ENCODE data around the gene LDB3.
"Not testable (repeated sequence)": the region's sequence is repeated elsewhere in the genome, so short reads cannot be mapped to it uniquely, and the experiment has no call there.

Gene LDB3

GRCh38 chr10:86668297-86669165 is at the start of gene LDB3:
LDB3 (plus strand) TSS chr10:86668511; CDS start chr10:86668692, 181 bp downstream.
- DNase-seq, result no peak

GRCh38 chr10:86628311-86628710 is 40.0 kb upstream of the LDB3 start:
- no peak for DNase-seq

GRCh38 chr10:86630079-86630478 is 38.2 kb upstream of the LDB3 start:
- no peak for DNase-seq

GRCh38 chr10:86632009-86632800 is 36.1 kb upstream of the LDB3 start:
- no peak for DNase-seq

GRCh38 chr10:86632951-86633350 is 35.4 kb upstream of the LDB3 start:
- no peak for DNase-seq

GRCh38 chr10:86635402-86635801 is 32.9 kb upstream of the LDB3 start:
- DNase-seq, result no peak

GRCh38 chr10:86636311-86636710 is 32.0 kb upstream of the LDB3 start:
- no peak for DNase-seq

- no peak for DNase-seq
Observed at GRCh38 chr10:86642021-86642420, 26.3 kb upstream of the LDB3 start.

- no peak for DNase-seq
Observed at GRCh38 chr10:86642499-86642898, 25.8 kb upstream of the LDB3 start.

GRCh38 chr10:86644152-86644793 is 24.0 kb upstream of the LDB3 start:
- no peak for DNase-seq

GRCh38 chr10:86644794-86645445 is 23.4 kb upstream of the LDB3 start:
- no peak for DNase-seq

- DNase-seq, result not testable (repeated sequence)
Observed at GRCh38 chr10:86645621-86646165, 22.6 kb upstream of the LDB3 start.

- DNase-seq, result no peak
Observed at GRCh38 chr10:86646532-86646931, 21.8 kb upstream of the LDB3 start.

- no peak for DNase-seq
Observed at GRCh38 chr10:86646933-86647332, 21.4 kb upstream of the LDB3 start.

- DNase-seq, result no peak
Observed at GRCh38 chr10:86647773-86648703, 20.3 kb upstream of the LDB3 start.

- no peak for DNase-seq
Observed at GRCh38 chr10:86648704-86649427, 19.4 kb upstream of the LDB3 start.

GRCh38 chr10:86649471-86650150 is 18.7 kb upstream of the LDB3 start:
- no peak for DNase-seq

GRCh38 chr10:86650151-86650550 is 18.2 kb upstream of the LDB3 start:
- DNase-seq, result no peak

GRCh38 chr10:86651021-86651471 is 17.3 kb upstream of the LDB3 start:
- DNase-seq, result no peak

Data from activated effector memory CD4-positive, alpha-beta T cell treated with Interleukin-2 at 50 U/mL for 16 hours (primary cell).